Left lung (tissue), 10 donors: ENCODE data around the gene MICU1. TPM values are rescaled to one million over a fixed set of nuclear protein-coding genes. Genes with fewer than 3 reads are reported as not detected.

Source experiments
- ATAC-seq: fragments of 200-7000 bp; cut with Tn5 transposase; one replicate; pipeline ENCODE4 v1.9.1; 2020; ENCODE audit warnings: moderate library complexity
- DNase-seq, 4 donors: peaks; one replicate each; pipeline ENCODE4 v3.0.0-alpha.2; 2013 to 2020
- H3K27ac ChIP-seq, 2 donors: fragments of 200-600 bp; sonication (generic) in 1 of 2; one replicate each; pipeline versions ENCODE4 v1.5.0 to v1.8.0; 2020 to 2021
- H3K27me3 ChIP-seq, 2 donors: fragments of 200-600 bp; sonication (generic) in 1 of 2; one replicate each; pipeline versions ENCODE4 v1.5.0 to v1.8.0; 2020 to 2021
- H3K36me3 ChIP-seq, 2 donors: fragments of 200-600 bp; sonication (generic) in 1 of 2; one replicate each; pipeline versions ENCODE4 v1.5.0 to v1.8.0; 2020 to 2021
- H3K4me1 ChIP-seq, 2 donors: fragments of 200-600 bp; one replicate each; pipeline ENCODE4 v1.8.0; 2021
- H3K4me3 ChIP-seq, 2 donors: fragments of 200-600 bp; sonication (generic) in 1 of 2; one replicate each; pipeline versions ENCODE4 v1.5.0 to v1.8.0; 2020 to 2021; ENCODE audit warnings: mild to moderate bottlenecking in 1 of 2
- H3K9me3 ChIP-seq, 2 donors: fragments of 200-600 bp; sonication (generic) in 1 of 2; one replicate each; pipeline versions ENCODE4 v1.5.0 to v1.8.0; 2020 to 2021
- intact Hi-C, 2 donors: fragments of 100-400 bp; cut with DNase I; formaldehyde crosslinking; loops; one replicate each; pipeline versions ENCODE4 v1.11.2 to v1.14.2; 2022
- polyA plus RNA-seq, 6 donors: library from polyadenylated mRNA; unstranded; fragments of 120-200 nt; gene quantifications; one replicate each; pipeline ENCODE4 v1.2.1, GENCODE V29; 2013; ENCODE audit not compliant: insufficient read length in 6 of 6
- total RNA-seq, 2 donors: library from RNA; stranded (reverse); fragmentation: NEBNext Ultra II Directional; extraction: Animal tissue kit (Norgen Biotek cat#: 25700); gene quantifications; one replicate each; pipeline ENCODE4 v1.2.1, GENCODE V29; 2021
- TF ChIP-seq, protein P1 (sequence below), 2 donors: fragments of 200-600 bp; sonication (generic) in 1 of 2; IDR thresholded peaks; one replicate each; pipeline versions ENCODE4 v1.5.0 to v1.8.0; 2021; ENCODE audit warnings: antibody characterized with exemption in 2 of 2
- donor health status: DM: no; HTN: yes; CAD: no.
- donor health status: DM: no; HTN: no; CAD: no.

The MICU1 gene
- total and polyA plus RNA-seq, 8 donors, result 49.8 to 67.4 (median 56.0) TPM

DNA sequence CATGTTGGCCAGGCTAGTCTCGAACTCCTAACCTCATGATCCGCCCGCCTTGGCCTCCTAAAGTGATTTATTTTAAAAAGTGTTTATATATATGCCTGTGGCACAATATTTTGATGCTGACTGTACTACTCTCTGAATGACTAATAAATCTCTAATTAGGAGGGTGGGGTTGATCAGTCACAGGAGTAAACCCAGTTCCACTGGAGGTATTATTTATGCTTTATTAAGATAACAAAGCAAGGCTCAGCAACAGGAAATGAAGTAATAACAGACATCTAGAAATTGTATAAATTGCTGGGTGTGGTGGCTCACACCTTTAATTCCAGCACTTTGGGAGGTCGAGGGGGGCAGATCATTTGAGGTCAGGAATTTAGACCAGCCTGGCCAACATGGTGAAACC lies 40.0 kb upstream of the MICU1 start:
- Histone ChIP-seq H3K9me3 (no peaks in the 10 kb centered on the region), H3K27me3 (no peaks in the 10 kb centered on the region), H3K27ac (no peak overlapping the region), H3K36me3 (no peaks in the 10 kb centered on the region), H3K4me3 (no peak overlapping the region), H3K4me1 (no peaks in the 10 kb centered on the region)
- ATAC-seq, result no peak
- DNase-seq, result no peak
- TF ChIP-seq, protein P1, sequence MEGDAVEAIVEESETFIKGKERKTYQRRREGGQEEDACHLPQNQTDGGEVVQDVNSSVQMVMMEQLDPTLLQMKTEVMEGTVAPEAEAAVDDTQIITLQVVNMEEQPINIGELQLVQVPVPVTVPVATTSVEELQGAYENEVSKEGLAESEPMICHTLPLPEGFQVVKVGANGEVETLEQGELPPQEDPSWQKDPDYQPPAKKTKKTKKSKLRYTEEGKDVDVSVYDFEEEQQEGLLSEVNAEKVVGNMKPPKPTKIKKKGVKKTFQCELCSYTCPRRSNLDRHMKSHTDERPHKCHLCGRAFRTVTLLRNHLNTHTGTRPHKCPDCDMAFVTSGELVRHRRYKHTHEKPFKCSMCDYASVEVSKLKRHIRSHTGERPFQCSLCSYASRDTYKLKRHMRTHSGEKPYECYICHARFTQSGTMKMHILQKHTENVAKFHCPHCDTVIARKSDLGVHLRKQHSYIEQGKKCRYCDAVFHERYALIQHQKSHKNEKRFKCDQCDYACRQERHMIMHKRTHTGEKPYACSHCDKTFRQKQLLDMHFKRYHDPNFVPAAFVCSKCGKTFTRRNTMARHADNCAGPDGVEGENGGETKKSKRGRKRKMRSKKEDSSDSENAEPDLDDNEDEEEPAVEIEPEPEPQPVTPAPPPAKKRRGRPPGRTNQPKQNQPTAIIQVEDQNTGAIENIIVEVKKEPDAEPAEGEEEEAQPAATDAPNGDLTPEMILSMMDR (IDR thresholded peaks at IDR 0.05), result no peak
- intact Hi-C loops, result no loop called here

DNA sequence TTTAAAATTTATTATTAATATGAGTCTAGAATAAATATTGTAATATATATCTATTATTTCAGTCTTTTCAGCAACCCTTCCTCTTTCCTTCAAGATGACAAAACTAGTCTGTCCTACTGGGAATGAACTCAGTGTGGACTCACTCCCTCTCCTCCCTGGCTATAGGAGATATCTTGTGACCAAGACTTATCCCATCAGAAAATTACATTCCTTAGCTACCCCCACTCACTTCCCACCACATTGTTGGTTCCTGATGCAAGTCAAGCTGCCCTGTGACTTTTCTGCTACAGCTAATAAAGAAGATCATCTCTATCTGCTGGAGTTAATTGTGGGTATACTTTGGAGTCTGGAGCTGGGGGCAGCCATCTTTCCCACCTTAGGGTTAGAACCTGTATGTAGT lies 38.1 kb upstream of the MICU1 start:
- DNase-seq, result no peak
- ATAC-seq, result no peak
- Histone ChIP-seq H3K36me3 (no peaks in the 10 kb centered on the region), H3K4me1 (no peaks in the 10 kb centered on the region), H3K27ac (no peak overlapping the region), H3K4me3 (no peak overlapping the region), H3K27me3 (no peaks in the 10 kb centered on the region), H3K9me3 (no peaks in the 10 kb centered on the region)
- intact Hi-C loops, result no loop called here
- TF ChIP-seq, protein P1 (IDR thresholded peaks at IDR 0.05), result no peak

DNA sequence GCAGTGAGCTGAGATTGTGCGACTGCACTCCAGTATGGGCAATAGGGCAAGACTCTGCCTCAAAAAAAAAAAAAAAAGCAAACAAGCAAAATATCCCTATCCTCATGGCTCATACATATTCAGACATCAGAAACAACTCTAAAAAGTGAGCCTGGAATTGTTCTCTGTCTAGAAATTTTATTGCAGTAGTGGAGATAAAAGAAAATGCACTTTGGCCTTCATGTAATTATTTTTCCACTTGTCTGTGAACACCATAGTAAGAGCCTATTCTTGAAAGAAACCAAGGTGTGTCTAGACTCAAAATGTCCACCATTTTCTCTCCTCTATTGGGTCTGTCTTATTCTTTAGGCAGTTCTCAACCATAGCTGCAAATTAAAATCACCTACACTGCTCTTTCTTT lies 35.6 kb upstream of the MICU1 start:
- DNase-seq (no peak), ATAC-seq (no peak)
- Histone ChIP-seq H3K4me3 (no peak overlapping the region), H3K27ac (no peak overlapping the region), H3K4me1 (no peaks in the 10 kb centered on the region), H3K9me3 (no peaks in the 10 kb centered on the region), H3K36me3 (no peaks in the 10 kb centered on the region), H3K27me3 (no peaks in the 10 kb centered on the region)
- intact Hi-C loops, result no loop called here
- TF ChIP-seq, protein P1 (IDR thresholded peaks at IDR 0.05), result no peak

GRCh38 chr10:72660220-72660619 lies 34.3 kb upstream of the MICU1 start:
- intact Hi-C loops, result no loop called here
- TF ChIP-seq, protein P1 (IDR thresholded peaks at IDR 0.05), result no peak

DNA sequence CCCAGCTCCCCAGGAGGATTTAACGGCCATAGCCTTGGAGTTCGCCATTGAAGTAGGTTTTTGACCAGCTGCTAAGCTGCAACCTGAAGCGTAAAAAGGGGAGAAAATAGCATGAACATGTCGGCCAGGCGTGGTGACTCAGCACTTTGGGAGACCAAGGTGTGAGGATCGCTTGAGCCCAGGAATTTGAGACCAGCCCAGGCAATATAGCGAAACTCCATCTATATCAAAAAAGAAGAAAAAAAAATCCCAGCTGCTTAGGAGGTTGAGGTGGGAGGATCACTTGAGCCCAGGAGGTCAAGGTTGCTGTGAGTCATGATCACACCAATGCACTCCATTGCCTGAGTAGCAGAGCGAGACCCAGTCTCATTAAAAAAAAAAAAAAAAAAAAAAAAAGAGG lies 33.8 kb upstream of the MICU1 start:
- intact Hi-C loops, result no loop called here
- no peak for ATAC-seq

More at GRCh38 chr10:72660220-72660619, 34.3 kb upstream of the MICU1 start:
- no peak overlapping the region for H3K4me3 ChIP-seq
- ATAC-seq (no peak), DNase-seq (no peak)
- no peaks in the 10 kb centered on the region for H3K4me1 ChIP-seq
- no peaks in the 10 kb centered on the region for H3K36me3 ChIP-seq
- no peak overlapping the region for H3K27ac ChIP-seq
- no peaks in the 10 kb centered on the region for H3K9me3 ChIP-seq
- H3K27me3 ChIP-seq, result no peaks in the 10 kb centered on the region

More for the DNA sequence above, 33.8 kb upstream of the MICU1 start:
- Histone ChIP-seq H3K9me3 (no peaks in the 10 kb centered on the region), H3K4me3 (no peak overlapping the region), H3K27me3 (no peaks in the 10 kb centered on the region), H3K4me1 (no peaks in the 10 kb centered on the region), H3K27ac (no peak overlapping the region), H3K36me3 (no peaks in the 10 kb centered on the region)
- TF ChIP-seq, protein P1 (IDR thresholded peaks at IDR 0.05), result no peak
- no peak for DNase-seq
